DND-41 (cell line): ENCODE data around the gene DNM3.

Experiments
- EZH2 ChIP-seq: IDR thresholded peaks from 3 replicates; pipeline ENCODE4 v1.6.1; 2012; ENCODE audit warnings: borderline replicate concordance, low read depth, mild to moderate bottlenecking, moderate library complexity, low read length, inconsistent platforms; ENCODE audit not compliant: severe bottlenecking
- TF ChIP-seq, protein P1 (sequence below): IDR thresholded peaks from 2 replicates; pipeline ENCODE4 v1.5.1; 2012; ENCODE audit warnings: borderline replicate concordance, low read length, moderate library complexity, mild to moderate bottlenecking; ENCODE audit not compliant: poor library complexity, severe bottlenecking; ENCODE audit errors: extremely low read depth

DNA sequence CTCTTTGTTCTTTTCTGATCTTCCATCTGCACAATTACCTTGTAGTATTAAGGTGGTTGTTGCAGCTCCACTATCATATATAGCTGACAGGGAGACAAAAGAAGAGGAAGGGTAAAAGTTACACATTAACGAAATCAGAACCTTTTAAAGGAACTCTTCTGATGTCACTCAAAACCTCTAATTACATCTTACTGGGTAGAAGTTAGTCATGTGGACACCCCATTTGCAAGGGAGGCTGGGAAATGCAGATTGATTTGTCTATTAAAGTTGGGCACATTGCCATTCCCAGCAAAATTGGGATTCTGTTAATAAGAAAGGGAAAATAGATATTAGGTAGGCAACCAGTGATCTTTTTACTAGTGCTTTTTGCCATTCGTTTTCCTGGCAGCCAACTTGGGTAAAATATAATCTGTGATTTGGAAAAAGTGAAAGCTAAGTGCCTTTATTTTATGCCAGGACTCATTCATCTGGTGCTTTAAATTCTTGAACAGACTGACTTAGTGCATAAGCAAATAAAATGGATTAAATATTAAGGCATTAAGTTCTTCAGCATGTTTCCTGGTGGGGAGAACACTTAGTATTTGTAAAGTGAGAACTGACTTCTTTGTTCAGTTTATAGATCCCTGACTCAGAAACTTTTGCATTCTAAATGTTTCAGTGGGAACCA, 71.3 kb downstream of the DNM3 start:
- TF ChIP-seq, protein P1, sequence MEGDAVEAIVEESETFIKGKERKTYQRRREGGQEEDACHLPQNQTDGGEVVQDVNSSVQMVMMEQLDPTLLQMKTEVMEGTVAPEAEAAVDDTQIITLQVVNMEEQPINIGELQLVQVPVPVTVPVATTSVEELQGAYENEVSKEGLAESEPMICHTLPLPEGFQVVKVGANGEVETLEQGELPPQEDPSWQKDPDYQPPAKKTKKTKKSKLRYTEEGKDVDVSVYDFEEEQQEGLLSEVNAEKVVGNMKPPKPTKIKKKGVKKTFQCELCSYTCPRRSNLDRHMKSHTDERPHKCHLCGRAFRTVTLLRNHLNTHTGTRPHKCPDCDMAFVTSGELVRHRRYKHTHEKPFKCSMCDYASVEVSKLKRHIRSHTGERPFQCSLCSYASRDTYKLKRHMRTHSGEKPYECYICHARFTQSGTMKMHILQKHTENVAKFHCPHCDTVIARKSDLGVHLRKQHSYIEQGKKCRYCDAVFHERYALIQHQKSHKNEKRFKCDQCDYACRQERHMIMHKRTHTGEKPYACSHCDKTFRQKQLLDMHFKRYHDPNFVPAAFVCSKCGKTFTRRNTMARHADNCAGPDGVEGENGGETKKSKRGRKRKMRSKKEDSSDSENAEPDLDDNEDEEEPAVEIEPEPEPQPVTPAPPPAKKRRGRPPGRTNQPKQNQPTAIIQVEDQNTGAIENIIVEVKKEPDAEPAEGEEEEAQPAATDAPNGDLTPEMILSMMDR: no peak
- no peak for TF ChIP-seq EZH2
